Liver (tissue), 9 donors: ENCODE data around the gene ATF7. TPM values are rescaled to one million over a fixed set of nuclear protein-coding genes. Genes with fewer than 3 reads are reported as not detected.

Source experiments
- DNase-seq: peaks from one replicate; pipeline ENCODE4 v3.0.0-alpha.2; 2017; ENCODE audit warnings: low spot score
- H3K27ac ChIP-seq, 2 donors: one replicate each; pipeline ENCODE4 v1.7.0; 2013; ENCODE audit warnings: inconsistent platforms in 2 of 2, low read length in 2 of 2, control low read depth in 1 of 2, low read depth in 1 of 2, mild to moderate bottlenecking in 1 of 2
- H3K27me3 ChIP-seq, 4 donors: one replicate each; pipeline versions ENCODE4 v1.6.1 to v1.7.0; 2013; ENCODE audit warnings: low read length in 3 of 4, inconsistent platforms in 1 of 4, mild to moderate bottlenecking in 1 of 4, moderate library complexity in 1 of 4; ENCODE audit not compliant: control insufficient read depth in 4 of 4, insufficient read depth in 4 of 4
- H3K36me3 ChIP-seq, 4 donors: one replicate each; pipeline versions ENCODE4 v1.6.1 to v1.7.0; 2013; ENCODE audit warnings: low read length in 3 of 4, mild to moderate bottlenecking in 3 of 4, low read depth in 1 of 4, moderate library complexity in 1 of 4; ENCODE audit not compliant: control insufficient read depth in 4 of 4, insufficient read depth in 3 of 4
- H3K4me1 ChIP-seq, 4 donors: one replicate each; pipeline versions ENCODE4 v1.6.1 to v1.7.0; 2013; ENCODE audit warnings: low read length in 3 of 4, mild to moderate bottlenecking in 3 of 4, moderate library complexity in 1 of 4; ENCODE audit not compliant: control insufficient read depth in 4 of 4, insufficient read depth in 4 of 4
- H3K4me3 ChIP-seq, 3 donors: one replicate each; pipeline versions ENCODE4 v1.6.1 to v1.7.0; 2013; ENCODE audit warnings: low read length in 3 of 3, control low read depth in 1 of 3, low read depth in 1 of 3, mild to moderate bottlenecking in 1 of 3
- H3K9ac ChIP-seq, 2 donors: one replicate each; pipeline ENCODE4 v1.7.0; 2013; ENCODE audit warnings: low read length in 2 of 2, mild to moderate bottlenecking in 2 of 2, moderate library complexity in 2 of 2, control low read depth in 1 of 2, low read depth in 1 of 2
- H3K9me3 ChIP-seq, 4 donors: one replicate each; pipeline versions ENCODE4 v1.6.1 to v1.7.0; 2013; ENCODE audit warnings: low read length in 3 of 4; ENCODE audit not compliant: control insufficient read depth in 4 of 4
- ATF3 ChIP-seq: IDR thresholded peaks from 2 replicates; pipeline ENCODE4 v1.6.1; 2016; ENCODE audit warnings: antibody characterized with exemption
- CTCF ChIP-seq: fragments of 150-350 bp; IDR thresholded peaks from 2 replicates; pipeline ENCODE4 v1.5.1; 2017; ENCODE audit warnings: improper control_type of control experiment, low read depth, low read length; ENCODE audit not compliant: missing input control
- EGR1 ChIP-seq, 2 donors: IDR thresholded peaks; 2 replicates each; pipeline ENCODE4 v1.6.1; 2016 to 2018; ENCODE audit warnings: antibody characterized with exemption in 2 of 2, low read depth in 2 of 2
- FOXA1 ChIP-seq: IDR thresholded peaks from 2 replicates; pipeline ENCODE4 v1.6.1; 2016; ENCODE audit warnings: antibody characterized with exemption
- FOXA2 ChIP-seq: IDR thresholded peaks from 2 replicates; pipeline ENCODE4 v1.6.1; 2016; ENCODE audit warnings: antibody characterized with exemption
- GABPA ChIP-seq, 2 donors: IDR thresholded peaks in 1 of 2; conservative IDR thresholded peaks in 1 of 2; 2 replicates each; pipeline ENCODE4 v1.6.1; 2016; ENCODE audit warnings: antibody characterized with exemption in 2 of 2, mild to moderate bottlenecking in 1 of 2, moderate library complexity in 1 of 2
- HNF4A ChIP-seq, 2 donors: conservative IDR thresholded peaks; 2 replicates each; pipeline ENCODE4 v1.6.1; 2016; ENCODE audit warnings: antibody characterized with exemption in 2 of 2, mild to moderate bottlenecking in 2 of 2
- HNF4G ChIP-seq: IDR thresholded peaks from 2 replicates; pipeline ENCODE4 v1.6.1; 2016; ENCODE audit warnings: antibody characterized with exemption
- JUND ChIP-seq, 2 donors: IDR thresholded peaks; 2 replicates each; pipeline ENCODE4 v1.6.1; 2016; ENCODE audit warnings: antibody characterized with exemption in 2 of 2
- MAX ChIP-seq: IDR thresholded peaks from 2 replicates; pipeline ENCODE4 v1.6.1; 2016; ENCODE audit warnings: antibody characterized with exemption
- NR2F2 ChIP-seq: IDR thresholded peaks from 2 replicates; pipeline ENCODE4 v1.6.1; 2016; ENCODE audit warnings: antibody characterized with exemption
- RXRA ChIP-seq, 2 donors: IDR thresholded peaks; 2 replicates each; pipeline ENCODE4 v1.6.1; 2017 to 2018; ENCODE audit warnings: antibody characterized with exemption in 2 of 2, mild to moderate bottlenecking in 1 of 2
- SP1 ChIP-seq: IDR thresholded peaks from 2 replicates; pipeline ENCODE4 v1.6.1; 2018; ENCODE audit warnings: antibody characterized with exemption, mild to moderate bottlenecking
- TAF1 ChIP-seq: conservative IDR thresholded peaks from 2 replicates; pipeline ENCODE4 v1.6.1; 2016; ENCODE audit warnings: antibody characterized with exemption, mild to moderate bottlenecking
- YY1 ChIP-seq: IDR thresholded peaks from 2 replicates; pipeline ENCODE4 v1.6.1; 2016; ENCODE audit warnings: antibody characterized with exemption, mild to moderate bottlenecking
- ZBTB33 ChIP-seq: IDR thresholded peaks from 2 replicates; pipeline ENCODE4 v1.6.1; 2016; ENCODE audit warnings: antibody characterized with exemption
- WGBS: extraction: QIAGEN DNeasy Blood & Tissue Kit; methylation state at CpG from one replicate; pipeline ENCODE4 v1.1.7; 2013; 5-methylcytosine and 5-hydroxymethylcytosine counted together
- polyA plus RNA-seq, 2 donors: library from polyadenylated mRNA; stranded (reverse) in 1 of 2; unstranded in 1 of 2; fragments of 200-250 nt in 1 of 2; fragments of >200 nt in 1 of 2; fragmentation: Nextera tagmentation in 1 of 2; extraction: Ambion mirVana in 1 of 2; gene quantifications; one replicate each; pipeline versions ENCODE4 v1.2.1 to v1.2.3, GENCODE V29; 2013 to 2015
- total RNA-seq, 2 donors: library from RNA; depleted of rRNA; stranded (reverse); fragments of >200 nt; gene quantifications; one replicate each; pipeline ENCODE4 v1.2.3, GENCODE V29; 2014
- TF ChIP-seq, protein P1 (sequence below): IDR thresholded peaks from 2 replicates; pipeline ENCODE4 v1.6.1; 2016; ENCODE audit warnings: antibody characterized with exemption, mild to moderate bottlenecking
- donor health status: healthy.
- donor health status: healthy.
- donor health status: healthy.
- donor health status: healthy.
- donor health status: healthy.

ATF7 gene
- total and polyA plus RNA-seq, 4 donors, result 5.3 to 14.5 (median 9.9) TPM

GRCh38 chr12:53506450-53506785, 119.8 kb downstream of the ATF7 start:
- H3K4me1 ChIP-seq, result peaks cover 5 to 17% (median 15%) of the 10 kb centered on the region in 4 donors
- H3K27me3 ChIP-seq, result no peaks in the 10 kb centered on the region
- peaks cover 0 to 19% (median 6%) of the 10 kb centered on the region in 4 donors for H3K36me3 ChIP-seq
- H3K4me3 ChIP-seq, result no peak overlapping the region
- no peak overlapping the region for H3K9ac ChIP-seq
- no peak for DNase-seq
- H3K27ac ChIP-seq, result no peak overlapping the region
- TF ChIP-seq EGR1 (IDR thresholded peaks at IDR 0.05; ENCODE audit: low read depth in 2 of 2) (no peak), TAF1 (no peak), FOXA2 (no peak), MAX (no peak), CTCF (no peak), FOXA1 (no peak), JUND (IDR thresholded peaks at IDR 0.05) (no peak), HNF4G (no peak), RXRA (IDR thresholded peaks at IDR 0.05) (no peak), GABPA (IDR thresholded peaks at IDR 0.05 in 1 of 2, conservative IDR thresholded peaks at IDR 0.05 in 1 of 2) (no peak), ATF3 (no peak), ZBTB33 (no peak), NR2F2 (no peak), SP1 (no peak), YY1 (no peak), HNF4A (conservative IDR thresholded peaks at IDR 0.05) (no peak)
- TF ChIP-seq, protein P1, sequence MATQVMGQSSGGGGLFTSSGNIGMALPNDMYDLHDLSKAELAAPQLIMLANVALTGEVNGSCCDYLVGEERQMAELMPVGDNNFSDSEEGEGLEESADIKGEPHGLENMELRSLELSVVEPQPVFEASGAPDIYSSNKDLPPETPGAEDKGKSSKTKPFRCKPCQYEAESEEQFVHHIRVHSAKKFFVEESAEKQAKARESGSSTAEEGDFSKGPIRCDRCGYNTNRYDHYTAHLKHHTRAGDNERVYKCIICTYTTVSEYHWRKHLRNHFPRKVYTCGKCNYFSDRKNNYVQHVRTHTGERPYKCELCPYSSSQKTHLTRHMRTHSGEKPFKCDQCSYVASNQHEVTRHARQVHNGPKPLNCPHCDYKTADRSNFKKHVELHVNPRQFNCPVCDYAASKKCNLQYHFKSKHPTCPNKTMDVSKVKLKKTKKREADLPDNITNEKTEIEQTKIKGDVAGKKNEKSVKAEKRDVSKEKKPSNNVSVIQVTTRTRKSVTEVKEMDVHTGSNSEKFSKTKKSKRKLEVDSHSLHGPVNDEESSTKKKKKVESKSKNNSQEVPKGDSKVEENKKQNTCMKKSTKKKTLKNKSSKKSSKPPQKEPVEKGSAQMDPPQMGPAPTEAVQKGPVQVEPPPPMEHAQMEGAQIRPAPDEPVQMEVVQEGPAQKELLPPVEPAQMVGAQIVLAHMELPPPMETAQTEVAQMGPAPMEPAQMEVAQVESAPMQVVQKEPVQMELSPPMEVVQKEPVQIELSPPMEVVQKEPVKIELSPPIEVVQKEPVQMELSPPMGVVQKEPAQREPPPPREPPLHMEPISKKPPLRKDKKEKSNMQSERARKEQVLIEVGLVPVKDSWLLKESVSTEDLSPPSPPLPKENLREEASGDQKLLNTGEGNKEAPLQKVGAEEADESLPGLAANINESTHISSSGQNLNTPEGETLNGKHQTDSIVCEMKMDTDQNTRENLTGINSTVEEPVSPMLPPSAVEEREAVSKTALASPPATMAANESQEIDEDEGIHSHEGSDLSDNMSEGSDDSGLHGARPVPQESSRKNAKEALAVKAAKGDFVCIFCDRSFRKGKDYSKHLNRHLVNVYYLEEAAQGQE, result no peak
- 61% methylated on average over 2 of the region's 2 CpGs for WGBS
- no peaks in the 10 kb centered on the region for H3K9me3 ChIP-seq
